A673 (cell line): ENCODE results near the gene MIXL1.

Source experiments
- EZH2 ChIP-seq: fragments of 200-600 bp; sonication (generic); IDR thresholded peaks from 2 replicates; pipeline ENCODE4 v1.6.1; 2017; ENCODE audit warnings: borderline replicate concordance, low read depth, mild to moderate bottlenecking, mixed read lengths, antibody characterized with exemption, low read length; ENCODE audit not compliant: poor library complexity, severe bottlenecking
- TF ChIP-seq, protein P1 (sequence below): fragments of 300-800, 200-600 bp; sonication (generic); conservative IDR thresholded peaks from 2 replicates; pipeline ENCODE4 v1.5.1; 2017; ENCODE audit warnings: low read depth, mild to moderate bottlenecking, antibody characterized with exemption, low read length, moderate library complexity, mixed read lengths

DNA sequence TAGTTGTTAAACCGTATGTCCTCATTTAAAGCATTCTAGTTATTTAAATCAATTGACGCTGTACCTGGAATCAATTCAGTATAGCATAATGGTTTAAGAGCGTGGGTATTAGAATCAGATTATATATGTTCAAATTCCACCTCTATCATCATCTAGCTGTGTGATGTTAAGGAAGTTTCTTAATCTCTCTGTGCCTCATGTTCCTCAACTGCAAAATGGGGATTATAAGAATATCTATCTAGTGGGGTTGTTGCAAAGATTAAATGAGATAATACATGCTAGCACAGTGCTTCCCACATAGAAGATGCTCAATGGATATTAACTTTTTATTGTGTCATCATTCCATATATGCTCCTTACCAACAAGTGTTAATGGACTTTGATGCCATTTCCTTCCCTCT, 16.0 kb downstream of the MIXL1 start:
- TF ChIP-seq, protein P1, sequence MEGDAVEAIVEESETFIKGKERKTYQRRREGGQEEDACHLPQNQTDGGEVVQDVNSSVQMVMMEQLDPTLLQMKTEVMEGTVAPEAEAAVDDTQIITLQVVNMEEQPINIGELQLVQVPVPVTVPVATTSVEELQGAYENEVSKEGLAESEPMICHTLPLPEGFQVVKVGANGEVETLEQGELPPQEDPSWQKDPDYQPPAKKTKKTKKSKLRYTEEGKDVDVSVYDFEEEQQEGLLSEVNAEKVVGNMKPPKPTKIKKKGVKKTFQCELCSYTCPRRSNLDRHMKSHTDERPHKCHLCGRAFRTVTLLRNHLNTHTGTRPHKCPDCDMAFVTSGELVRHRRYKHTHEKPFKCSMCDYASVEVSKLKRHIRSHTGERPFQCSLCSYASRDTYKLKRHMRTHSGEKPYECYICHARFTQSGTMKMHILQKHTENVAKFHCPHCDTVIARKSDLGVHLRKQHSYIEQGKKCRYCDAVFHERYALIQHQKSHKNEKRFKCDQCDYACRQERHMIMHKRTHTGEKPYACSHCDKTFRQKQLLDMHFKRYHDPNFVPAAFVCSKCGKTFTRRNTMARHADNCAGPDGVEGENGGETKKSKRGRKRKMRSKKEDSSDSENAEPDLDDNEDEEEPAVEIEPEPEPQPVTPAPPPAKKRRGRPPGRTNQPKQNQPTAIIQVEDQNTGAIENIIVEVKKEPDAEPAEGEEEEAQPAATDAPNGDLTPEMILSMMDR: no peak
- TF ChIP-seq EZH2: no peak
